CD4-positive, alpha-beta T cell treated with Interleukin-21 for 1 hour (primary cell): ENCODE measurements around the gene LHX1.

ENCODE experiments used
- DNase-seq: peaks from one replicate; pipeline ENCODE4 v3.0.0-alpha.2; 2020

LHX1 gene

DNA sequence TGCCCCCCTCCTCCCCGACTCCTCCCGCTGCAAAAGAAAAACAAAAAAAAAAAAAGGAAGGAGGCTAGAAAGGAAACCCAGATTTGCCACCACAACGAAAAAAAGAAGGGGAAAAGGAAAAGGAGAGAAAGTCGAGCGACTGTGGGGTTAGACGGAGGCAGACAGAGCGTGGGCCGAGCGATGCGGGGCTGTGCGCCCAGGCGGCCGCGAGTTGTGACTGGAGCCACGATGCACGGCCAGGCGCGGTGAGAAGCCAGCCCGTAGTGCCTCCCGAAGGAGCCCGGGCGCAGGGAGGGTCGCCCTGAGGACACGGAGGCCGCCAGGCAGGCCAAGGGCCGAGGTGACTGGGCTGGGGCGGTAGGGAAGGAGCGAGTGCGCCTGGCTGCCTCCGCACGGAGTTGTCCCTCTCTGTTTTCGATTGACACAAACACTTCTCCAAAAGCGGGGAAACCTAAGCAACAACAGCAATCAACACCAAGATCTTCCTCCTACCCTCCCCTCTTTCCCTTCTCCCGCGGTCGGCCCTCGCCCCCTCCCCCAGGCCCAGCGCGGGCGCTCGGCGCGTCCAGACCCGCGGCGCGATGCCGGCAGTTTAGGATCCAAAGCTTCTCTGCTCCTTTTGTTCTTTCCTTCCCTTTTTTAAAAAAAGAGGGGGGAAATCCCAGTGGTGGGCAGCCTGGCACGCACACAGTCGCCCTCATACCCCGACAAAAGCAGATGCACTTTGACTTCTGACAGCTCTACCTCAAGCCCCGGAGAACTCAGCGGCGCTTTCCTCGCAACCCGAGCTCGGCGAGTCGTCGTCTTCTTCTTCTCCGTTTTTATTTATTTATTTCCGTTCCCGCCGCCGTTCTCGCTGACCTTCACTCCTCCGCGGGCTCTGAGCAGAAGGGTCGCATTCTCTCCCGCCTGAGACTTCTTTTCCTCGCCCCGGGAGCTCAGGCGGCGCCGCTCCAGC is at the start of gene LHX1:
TSS of gene LHX1 (plus strand) at position 475 of the 958 bp plus-strand sequence. CDS start 723 bp downstream, outside the sequence.
- no peak for DNase-seq

DNA sequence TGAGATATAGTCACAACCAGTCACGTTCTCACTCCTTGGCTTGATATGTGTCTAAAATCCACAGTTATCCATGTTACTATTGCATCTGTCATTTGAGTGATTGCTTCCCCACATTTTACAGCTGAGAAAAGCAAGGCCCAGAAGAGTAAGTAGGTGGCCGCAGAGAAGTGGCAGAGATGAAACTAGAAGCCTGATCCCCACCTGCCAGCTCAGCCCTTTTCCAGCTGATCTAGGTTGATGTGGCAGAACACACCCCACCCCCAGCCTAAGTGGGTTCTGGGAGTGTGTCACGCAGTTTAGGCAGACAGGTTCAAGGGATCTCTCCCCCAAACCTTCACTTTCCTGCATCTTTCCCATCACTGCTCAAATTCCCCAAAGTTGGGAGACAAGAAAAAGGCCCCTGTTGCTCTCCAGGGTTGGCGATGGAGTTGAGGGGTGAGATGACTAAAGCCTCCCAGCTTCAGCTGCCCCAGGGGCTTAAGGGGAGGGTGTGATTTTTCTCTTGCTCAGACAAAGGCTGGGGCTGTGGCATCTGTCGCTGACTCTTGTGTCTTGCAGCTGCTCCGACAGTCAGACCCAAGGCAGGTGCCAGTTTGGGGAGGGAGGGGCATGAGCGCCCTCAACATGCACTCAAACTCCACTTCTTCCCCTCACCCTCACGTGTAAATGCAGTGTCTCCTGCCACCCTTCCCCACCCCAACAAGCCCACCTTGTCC is 48.9 kb upstream of the LHX1 start:
- DNase-seq = no peak

DNA sequence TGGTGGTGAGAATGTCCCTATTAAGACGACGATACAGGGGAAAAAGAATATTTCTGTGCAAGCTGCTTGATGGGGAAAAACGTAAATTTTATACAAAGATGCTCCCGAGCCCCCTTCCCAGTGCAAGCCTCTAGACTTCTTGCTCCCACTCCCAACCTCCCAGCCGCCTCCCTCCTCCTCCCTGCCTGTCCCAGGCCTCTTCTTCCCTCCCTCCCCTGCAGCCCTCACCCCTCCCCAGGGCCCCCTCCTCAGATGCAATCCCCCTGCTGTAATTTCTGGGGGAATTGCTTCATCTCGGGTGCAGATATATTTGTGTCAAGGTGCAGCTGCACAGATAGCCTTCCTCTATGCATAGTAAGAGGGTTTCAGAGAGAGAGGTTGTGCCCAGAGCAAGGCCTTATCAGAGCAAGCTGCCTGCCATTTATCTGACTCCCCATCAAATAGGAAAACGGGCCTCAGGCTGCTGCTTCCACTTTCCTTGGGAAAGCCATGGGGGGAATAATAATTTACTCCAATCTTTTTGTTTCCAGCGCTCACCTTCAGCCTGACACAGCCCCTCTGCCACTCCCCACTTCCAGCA is 47.4 kb upstream of the LHX1 start:
- no peak for DNase-seq

DNA sequence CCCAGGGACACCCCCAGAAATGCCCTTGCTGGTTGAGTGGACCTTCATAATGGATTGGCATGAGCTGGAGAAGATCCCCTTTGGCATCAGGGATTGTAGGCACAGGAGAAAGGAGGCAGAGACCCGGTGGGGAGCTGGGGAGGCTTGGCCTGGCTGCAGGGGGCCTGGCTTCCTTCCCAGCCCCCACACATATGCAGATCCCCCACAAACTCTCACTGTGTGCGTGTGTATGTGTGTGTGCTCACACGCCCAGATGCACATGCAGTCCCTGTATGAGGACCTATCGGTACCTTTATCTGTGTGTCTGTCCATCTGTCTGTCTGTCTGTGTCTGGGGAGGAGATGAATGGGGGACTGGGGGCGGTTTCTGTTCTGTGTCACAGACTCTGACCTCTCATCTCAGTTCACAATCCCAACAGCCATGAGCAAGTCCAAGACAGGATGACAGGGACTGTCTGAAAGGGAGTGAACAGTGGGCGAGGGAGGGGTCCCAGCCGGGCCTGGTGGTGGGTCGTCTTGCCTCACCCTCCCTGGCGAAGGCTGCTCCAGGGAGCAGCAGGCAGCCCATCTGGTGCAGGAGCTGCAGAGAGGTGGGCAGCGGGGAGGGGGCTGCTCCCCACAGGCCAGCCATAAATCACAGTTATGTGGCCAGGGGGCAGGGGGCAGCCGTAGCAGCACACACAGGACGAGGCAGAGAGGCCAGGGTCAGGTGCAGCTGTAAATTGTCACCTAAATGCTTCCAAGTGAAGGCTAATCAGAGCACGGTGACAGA is 46.7 kb upstream of the LHX1 start:
- no peak for DNase-seq

- no peak for DNase-seq
These were observed 45.0 kb upstream of the LHX1 start for GRCh38 chr17:36892112-36892838.

DNA sequence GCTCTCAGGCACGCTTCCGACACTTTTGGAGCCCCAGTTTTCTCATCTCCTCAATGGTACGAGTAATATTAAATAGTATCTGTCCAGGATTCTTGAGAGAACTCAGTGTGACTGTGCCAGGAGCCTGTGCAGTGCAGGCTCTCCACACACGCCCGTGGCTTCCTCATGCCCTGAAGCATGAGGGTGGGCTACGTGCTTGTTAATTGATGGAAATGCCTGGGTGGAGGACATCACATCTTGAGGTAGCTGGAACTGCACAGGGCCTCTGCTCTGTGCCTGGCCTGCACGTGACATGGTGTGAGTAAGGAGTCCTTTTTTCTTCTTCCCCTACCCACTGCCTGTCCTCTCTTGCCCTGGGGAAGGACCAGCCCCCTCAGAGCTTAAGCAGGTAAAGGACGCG is 43.1 kb upstream of the LHX1 start:
- no peak for DNase-seq

GRCh38 chr17:36894925-36895324 is 42.4 kb upstream of the LHX1 start:
- DNase-seq = no peak

GRCh38 chr17:36899250-36900159 is 37.8 kb upstream of the LHX1 start:
- no peak for DNase-seq

DNA sequence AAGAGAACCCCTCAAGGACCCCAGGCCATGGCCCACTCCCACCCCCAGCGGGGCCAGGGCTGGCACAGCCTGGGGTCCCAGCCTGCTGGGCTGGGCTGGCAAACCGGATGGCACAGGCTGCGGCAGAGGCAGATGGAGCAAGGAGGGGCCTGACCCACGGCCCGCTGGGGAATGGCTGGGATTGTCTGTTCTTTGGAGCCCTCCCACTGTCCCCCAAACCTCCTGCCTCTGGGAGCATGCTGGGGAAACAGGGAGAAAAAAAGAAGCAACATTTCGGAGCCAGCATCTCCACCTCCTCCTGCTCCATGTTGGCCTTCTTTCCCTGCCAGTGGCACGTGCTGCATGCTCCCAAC is 37.1 kb upstream of the LHX1 start:
- no peak for DNase-seq

GRCh38 chr17:36901506-36901905 is 35.8 kb upstream of the LHX1 start:
- no peak for DNase-seq

DNA sequence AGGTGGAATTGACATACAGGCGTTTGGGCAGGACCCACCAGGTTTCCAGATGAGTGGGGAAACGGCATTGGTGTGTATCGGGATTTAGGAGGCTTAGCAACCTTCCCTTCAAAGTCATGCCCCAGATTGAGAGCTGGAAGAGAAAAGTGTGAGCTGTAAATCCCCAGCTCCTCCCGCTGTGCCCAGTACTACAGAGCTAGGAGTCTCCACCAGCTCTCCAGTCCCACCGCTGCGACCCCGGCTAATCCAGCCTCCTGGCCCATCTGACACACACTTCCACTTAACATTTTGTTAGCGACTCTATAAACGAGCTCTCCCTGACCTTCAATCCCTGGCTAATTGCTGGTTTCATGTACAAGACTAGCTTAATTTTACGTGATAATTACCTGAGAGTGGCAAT is 29.9 kb upstream of the LHX1 start:
- DNase-seq = no peak

GRCh38 chr17:36910513-36910912 is 26.8 kb upstream of the LHX1 start:
- no peak for DNase-seq

GRCh38 chr17:36911001-36911400 is 26.3 kb upstream of the LHX1 start:
- no peak for DNase-seq

DNA sequence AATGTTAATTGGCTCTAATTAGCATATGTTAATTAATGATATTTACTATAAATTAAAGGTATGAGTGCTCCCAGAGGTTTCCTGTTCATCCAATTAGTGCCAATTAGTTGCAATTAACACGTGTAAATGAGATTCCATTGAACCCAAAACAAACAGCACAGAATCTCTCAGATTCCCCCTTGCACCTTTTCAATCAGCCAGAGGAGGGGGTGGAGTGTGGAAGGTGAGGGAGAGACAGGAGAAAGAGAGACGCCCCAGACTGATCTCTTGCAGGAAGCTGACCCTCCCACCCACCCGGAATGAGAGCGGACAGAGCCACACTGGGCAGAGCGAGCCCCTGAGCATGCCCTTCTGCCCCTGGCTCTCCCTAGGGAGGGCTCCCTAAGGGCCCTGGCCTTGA is 24.1 kb upstream of the LHX1 start:
- DNase-seq = no peak

- no peak for DNase-seq
These were observed 19.0 kb upstream of the LHX1 start for GRCh38 chr17:36918211-36918691.

DNA sequence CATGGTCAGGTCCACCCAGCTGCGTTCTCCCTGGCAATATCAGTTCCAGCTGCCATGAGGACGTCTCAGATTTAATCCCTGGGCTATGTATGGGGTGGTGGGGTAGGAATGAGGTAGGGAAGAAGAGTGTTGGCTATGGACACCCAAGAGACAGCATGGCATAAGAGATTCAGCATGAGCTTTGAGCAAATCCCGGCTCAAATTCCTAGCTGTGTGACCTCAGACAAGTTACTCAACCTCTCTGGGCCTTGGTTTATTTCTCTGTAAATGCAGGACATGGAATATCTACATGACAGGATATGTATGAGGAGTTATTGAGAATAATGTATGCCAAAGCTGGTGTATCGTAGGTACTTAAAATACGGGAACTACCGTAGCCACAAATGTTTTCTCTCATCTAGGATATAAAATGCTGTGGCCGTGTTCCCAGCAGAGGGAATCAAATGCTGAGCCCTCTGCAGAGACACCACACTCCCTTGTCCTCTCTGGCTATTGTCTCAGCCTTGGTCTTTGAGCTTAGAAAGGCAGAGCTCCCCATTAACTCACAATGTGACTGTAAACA is 17.8 kb upstream of the LHX1 start:
- DNase-seq = no peak

GRCh38 chr17:36920032-36921005 is 17.0 kb upstream of the LHX1 start:
- no peak for DNase-seq

GRCh38 chr17:36921095-36921851 is 16.0 kb upstream of the LHX1 start:
- DNase-seq = no peak

- no peak for DNase-seq
These were observed 15.1 kb upstream of the LHX1 start for GRCh38 chr17:36922175-36922574.
